Activated CD4-positive, alpha-beta T cell treated with anti-CD3 and anti-CD28 coated beads, Interleukin-2, Interleukin-6, amounts not matched to agents 100 ng/mL and 50 ng/mL, durations not matched to agents 16 hours and 8 hours (primary cell): ENCODE data around the gene MSRB1.
"Not testable (repeated sequence)": the region's sequence is repeated elsewhere in the genome, so short reads cannot be mapped to it uniquely, and the experiment has no call there.

Experiments
- DNase-seq: peaks from one replicate; pipeline ENCODE4 v3.0.0-alpha.2; 2020

MSRB1 gene

DNA sequence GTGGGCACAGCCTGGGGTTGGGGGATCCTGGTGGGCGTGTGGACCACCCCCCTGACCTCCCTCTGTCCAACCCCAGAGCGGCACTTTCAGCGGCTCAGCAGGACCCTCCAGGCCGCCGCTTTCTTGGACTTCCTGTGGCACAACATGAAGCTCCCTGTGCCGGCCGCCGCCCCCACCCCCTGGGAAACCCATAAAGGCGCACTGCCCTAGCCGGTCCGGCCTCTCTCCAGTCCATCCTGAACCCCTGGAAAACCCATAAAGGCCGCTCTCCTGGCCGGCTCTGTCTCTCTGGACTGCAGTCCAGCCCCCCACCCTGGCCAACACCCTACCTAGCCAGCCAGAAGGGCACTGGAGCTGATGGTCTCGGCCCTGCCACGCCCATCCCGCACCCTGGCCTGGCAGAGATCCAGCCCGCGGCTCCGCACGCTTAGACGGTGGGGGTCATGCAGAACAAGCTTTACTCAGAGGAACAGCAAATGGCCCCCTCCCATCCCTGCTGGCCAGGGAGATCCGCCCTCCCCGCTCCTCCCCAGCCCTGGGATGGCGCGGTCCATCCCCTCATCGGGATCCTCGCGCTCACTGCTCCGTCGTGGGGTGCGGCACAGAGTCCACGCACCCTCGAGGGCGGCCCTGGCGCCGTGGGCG is 35.6 kb upstream of the MSRB1 start:
- no peak for DNase-seq

DNA sequence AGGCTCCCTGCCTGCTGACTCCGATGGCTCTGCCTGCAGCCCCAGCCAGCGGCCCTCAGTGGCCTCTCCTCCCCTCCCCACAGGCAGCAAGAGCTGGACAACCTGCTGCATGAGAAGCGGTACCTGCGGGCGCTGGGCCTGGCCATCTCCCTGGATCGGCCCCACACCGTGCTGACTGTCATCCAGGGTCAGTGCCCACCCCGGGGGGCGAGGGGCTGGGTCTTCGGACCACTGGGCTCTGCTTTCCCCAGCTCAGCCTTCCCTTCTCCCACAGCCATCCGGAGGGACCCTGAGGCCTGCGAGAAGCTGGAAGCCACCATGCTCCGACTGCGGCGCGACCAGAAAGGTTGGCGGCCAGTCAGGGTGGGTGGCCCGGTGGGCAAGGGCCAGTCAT is 34.9 kb upstream of the MSRB1 start:
- DNase-seq: no peak

DNA sequence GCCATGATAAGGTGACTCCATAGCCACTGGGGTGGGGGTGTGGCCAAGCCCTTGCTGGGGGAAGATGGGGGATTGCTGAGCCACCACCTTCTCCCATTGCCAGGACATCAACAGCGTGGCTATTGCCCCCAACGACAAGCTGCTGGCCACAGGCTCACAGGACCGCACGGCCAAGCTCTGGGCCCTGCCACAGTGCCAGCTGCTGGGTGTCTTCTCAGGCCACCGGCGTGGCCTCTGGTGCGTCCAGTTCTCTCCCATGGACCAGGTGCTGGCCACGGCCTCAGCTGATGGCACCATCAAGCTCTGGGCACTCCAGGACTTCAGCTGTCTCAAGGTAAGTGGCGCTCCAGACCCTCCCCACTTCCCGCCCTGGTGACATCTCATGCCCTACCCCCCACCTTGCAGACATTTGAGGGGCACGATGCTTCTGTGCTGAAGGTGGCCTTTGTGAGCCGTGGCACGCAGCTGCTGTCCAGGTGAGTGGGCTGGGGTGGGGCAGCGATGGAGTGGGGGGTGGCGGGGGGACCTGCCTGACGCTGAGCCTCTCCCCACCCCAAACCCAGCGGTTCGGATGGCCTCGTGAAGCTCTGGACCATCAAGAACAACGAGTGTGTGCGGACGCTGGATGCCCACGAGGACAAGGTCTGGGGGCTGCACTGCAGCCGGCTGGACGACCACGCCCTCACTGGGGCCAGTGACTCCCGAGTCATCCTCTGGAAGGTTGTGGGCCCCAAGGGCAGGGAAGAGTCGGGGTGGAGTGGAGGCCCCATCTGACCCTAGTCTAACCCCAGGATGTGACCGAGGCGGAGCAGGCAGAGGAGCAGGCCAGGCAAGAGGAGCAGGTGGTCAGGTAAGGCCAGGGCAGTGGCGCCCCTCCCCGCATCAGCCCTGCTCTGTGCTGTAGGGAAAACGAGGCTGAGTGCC is 34.2 kb upstream of the MSRB1 start:
- DNase-seq: no peak

DNA sequence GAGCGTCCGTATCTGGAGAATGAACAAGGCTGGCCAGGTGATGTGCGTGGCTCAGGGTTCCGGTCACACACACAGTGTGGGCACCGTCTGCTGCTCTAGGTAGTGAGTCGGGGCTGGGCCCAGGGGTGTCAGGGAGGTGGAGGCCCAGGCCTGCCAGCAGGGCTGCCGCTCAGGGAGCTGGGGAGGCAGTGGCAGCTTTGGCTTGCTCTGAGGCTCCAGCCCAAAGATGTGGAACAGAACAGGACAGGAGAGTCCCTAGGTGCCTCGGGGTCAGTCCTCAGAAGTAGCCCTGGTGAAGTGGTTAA is 33.2 kb upstream of the MSRB1 start:
- DNase-seq: no peak

DNA sequence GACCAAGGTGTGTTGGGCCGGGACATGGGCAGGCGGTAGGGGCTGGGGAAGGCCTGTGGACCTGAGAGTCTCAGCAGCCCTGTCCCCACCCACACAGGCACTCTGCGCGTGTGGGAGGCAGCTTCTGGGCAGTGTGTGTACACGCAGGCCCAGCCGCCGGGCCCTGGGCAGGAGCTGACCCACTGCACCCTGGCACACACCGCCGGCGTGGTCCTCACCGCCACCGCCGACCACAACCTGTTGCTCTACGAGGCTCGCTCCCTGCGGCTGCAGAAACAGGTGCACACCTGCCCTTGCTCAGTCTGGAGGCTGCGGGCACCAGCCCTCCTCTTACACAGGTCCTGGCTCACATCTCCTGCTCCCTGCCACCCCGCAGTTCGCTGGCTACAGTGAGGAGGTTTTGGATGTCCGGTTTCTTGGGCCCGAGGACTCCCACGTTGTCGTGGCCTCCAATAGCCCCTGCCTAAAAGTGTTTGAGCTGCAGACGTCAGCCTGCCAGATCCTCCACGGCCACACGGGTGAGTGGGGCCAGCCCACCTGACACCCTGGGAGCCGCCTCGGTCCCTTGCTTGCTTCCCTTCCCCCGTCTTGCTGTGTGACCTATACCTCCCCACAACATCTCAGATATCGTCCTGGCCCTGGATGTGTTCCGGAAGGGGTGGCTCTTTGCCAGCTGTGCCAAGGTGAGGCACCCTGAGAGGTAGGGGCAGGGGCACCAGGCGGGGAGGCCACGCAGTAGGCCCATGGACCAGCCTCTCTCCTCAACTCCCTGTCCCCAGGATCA is 32.6 kb upstream of the MSRB1 start:
- no peak for DNase-seq

DNA sequence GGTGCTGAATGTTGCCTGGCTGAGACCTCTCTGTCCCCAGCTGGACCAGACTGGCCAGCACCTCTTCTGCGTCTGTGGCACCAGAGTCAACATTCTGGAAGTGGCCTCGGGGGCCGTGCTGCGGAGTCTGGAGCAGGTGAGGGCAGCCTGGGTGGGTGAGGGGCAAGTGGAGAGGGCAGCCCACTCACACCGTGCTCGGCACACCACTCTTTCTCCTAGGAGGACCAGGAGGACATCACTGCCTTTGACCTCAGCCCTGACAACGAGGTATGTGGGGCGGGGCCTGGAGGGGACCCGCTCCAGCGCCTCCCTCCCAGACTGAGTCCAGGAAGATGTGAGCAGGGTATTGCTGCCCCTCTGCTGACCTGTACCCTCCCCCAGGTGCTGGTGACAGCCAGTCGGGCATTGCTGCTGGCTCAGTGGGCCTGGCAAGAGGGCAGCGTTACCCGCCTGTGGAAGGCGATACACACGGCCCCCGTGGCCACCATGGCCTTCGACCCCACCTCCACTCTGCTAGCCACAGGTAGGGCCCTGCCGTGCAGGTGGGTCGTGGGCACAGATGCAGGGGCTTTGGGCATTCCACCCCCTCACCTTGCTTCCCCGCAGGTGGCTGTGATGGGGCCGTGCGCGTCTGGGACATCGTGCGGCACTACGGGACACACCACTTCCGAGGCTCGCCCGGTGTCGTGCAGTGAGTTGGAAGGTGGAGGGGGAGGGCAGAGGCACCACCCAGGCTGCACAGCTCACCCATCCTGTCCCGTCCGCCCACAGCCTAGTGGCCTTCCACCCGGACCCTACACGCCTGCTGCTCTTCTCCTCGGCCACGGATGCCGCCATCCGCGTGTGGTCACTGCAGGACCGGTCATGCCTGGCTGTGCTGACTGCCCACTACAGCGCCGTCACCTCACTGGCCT is 31.4 kb upstream of the MSRB1 start:
- DNase-seq: no peak

DNA sequence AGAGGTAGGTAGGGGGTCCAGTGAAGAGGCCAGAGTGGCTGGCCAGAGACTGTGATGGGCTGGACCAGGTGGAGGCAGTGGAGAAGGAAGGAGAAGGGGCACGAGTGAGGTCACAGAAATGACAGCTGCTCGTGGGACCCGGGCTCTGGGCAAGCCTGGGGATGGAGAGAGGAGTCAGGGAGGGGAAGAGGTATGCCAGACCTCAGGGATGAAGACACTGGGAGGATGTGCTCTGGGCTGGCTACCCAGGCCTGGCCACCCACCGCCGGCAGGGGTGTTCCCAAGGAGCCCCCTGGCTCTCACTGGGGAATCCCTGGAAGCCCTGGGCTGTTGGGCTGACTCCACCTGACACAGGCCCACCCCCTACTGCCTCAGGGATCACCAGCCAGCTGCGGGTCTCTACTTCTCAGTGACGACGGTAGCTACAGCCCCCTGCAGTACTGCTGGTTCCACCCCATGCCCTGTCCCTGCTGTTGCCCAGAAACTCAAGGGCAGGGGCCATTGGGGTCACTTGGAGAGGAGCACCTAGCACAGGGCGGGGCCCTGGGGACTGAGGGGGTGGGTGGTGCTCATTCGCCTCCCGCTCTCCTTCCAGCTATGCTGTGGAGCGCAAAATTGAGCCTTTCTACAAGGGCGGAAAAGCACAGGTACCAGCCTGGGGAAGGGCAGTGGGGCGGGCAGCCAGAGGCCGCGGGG is 30.6 kb upstream of the MSRB1 start:
- no peak for DNase-seq

DNA sequence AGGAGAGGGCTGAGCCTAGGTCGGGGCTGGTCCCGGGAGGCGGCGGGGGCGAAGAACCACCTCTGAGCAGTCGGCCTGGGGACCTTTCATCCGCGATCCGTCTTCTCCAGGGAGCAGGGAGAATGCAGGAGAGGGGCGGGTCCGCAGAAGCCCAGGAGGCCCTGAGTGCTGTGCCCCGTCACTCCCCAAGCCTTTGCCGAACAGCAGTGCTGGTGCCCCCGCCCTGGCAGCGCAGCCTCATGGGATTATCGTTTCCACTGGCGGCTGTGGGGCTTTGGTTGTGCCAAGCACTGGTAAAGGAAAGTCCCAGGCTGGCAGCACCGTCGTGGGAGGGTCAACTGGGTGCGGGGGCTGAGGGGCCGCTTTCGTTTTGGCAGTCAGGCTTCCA is 29.5 kb upstream of the MSRB1 start:
- DNase-seq: no peak

DNA sequence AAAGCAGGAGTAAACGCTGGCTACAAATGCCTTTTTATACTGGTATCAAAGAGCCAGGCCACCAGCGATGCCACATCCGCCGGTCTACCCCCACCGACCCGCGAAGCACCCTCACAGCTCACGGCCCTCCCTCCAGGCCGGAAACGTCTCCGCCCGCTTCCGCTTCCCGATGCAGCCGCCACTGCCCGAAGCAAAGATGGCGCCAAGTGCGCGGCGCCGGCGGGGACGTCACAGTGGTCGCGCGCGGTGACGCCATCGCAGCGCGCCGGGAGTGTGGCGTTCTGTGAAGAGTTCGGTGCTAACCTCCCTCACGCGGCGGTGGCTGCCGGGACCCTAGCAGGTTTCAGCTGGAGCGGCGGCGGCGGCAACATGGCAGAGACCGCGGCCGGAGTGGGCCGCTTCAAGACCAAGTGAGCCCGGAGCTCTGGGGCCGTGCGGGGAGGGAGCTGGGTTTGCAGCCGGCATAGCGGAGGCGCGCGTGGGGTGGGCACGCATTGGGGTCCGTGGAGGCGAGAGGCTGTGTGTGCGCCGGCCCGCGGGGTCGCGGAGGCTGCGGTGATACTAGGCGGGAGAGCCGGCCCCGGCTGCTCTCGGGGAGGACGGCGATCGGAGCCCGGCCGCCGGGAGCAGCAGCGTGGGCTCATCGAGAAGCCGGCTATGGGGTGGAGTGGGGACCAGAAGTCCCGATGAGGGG is 28.9 kb upstream of the MSRB1 start, which contains the start of gene TBL3:
Gene TBL3 (plus strand): TSS at position 258 of the 694 bp plus-strand sequence. CDS start 112 bp downstream, at position 370.
- peak; percentile 98 for DNase-seq

DNA sequence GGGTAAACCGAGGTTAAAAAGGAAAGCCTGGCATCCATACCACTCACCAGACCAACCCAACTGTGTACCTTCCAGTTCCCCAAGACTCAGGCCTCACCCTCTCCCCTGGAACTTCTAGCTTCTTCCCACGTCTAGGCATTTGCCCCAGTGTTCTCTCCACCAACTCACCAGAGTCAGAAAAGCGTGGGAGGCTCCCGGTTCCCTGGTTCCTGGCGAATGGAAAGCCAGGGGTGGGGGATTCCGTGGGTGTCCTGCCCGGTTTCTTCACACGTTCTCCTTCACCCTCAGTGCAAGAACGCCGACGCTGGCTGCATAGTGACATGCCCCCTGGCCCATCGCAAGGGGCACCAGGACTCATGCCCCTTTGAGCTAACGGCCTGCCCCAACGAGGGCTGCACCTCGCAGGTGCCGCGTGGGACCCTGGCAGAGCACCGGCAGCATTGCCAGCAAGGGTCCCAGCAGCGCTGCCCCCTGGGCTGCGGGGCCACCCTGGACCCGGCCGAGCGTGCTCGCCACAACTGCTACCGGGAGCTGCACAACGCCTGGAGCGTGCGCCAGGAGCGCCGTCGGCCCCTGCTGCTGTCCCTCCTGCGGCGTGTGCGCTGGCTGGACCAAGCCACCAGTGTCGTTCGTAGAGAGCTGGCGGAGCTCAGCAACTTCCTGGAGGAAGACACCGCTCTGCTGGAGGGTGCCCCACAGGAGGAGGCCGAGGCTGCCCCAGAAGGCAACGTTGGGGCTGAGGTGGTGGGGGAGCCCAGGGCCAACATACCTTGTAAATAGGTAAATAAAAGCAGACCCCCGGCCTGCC is 25.4 kb upstream of the MSRB1 start:
- no peak for DNase-seq

DNA sequence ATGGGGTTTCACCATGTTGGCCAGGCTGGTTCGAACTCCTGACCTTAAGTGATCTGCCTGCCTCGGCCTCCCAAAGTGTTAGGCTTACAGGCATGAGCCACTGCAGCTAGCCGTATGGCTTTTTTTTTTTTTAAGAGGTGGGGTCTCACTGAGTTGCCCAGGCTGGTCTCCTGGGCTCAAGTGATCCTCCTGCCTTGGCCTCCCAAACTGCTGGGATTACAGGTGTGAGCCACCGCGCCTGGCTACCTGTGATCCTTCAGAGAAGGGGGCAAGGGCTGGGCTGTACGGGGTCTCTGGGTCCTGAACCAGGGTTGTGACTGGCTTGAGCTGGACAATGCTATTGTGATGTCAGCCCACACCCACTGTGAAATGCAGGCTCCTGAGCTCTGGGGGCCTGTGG is 23.5 kb upstream of the MSRB1 start, which contains the start of gene RNF151:
Gene RNF151 (plus strand): TSS at position 397 of the 400 bp plus-strand sequence. CDS start 26 bp downstream, outside the sequence.
- no peak for DNase-seq

DNA sequence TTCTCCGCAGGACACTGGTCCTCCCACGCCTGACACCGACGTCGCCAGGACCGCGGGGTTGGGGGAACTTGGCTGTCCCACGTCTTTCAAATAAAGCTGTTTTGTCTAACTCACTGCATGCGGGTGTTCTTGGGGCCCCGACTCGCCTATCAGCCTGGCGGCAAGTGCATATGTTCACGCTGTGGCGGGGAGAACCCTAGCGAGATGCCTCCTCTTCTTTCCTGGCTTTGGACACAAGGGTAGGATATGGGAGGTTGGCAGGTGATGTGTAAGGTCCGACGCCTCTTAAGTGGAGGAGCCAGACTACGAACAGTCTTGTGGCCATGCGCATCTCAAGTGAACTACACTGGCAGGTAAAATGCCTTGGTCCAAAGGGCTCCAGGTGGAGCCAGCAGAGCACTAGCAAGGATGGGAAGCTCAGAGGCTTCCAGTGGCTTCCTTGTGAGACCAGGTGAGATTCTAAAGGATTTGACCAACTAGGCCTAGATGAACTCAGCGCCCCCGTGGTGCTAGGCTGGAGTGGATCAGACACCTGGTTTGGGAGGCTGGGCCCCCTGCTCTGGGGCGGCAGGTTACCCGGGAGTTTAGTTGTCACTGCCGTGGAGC is 22.5 kb upstream of the MSRB1 start:
- no peak for DNase-seq

DNA sequence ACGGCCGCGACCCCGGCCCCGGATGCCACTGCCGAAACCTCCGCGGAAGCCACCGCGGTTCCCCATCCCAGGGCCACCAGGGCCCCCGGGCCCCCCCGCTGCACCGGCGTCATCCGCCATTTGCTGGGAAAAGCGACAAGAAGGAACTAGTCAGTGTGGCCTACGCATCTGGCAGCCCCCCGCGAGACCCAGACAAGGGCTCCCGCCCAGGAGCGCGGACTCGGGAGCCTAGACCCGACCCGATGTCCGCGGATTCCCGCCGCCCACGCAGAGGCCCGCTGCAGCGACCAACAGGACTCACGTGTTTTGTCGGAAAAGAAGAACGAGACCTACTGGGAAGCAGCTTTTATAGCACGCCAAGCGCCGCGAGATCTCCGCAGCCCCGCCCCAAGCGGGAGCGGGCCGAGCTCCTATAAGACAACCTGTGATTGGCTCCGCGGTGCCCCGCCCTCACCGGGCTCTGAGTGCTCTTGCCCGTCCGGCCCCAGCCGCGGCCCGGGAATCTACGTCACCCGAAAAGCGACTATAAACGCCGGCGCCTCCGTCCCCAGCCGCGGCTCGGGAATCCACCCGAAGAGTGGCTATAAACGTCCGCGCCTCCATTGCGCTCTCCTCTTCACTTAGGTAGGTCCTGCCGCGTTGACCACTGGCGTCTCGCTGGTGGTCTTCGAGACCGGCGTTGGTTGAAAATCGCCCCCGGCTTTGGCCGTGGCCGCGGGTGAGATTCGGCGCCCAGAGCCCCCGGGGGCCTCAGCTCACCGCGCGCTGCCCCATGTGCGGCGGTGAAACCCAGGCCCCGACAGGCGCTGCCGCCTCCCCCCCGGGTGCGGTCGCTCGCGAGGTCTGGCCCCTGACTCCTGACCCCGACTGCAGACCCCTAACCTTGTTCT is 21.8 kb upstream of the MSRB1 start, which contains the start of gene RPS2:
Gene RPS2 (minus strand): TSS at position 321 of the 890 bp plus-strand sequence. CDS start 201 bp downstream, at position 120.
- peak; percentile 99 for DNase-seq

DNA sequence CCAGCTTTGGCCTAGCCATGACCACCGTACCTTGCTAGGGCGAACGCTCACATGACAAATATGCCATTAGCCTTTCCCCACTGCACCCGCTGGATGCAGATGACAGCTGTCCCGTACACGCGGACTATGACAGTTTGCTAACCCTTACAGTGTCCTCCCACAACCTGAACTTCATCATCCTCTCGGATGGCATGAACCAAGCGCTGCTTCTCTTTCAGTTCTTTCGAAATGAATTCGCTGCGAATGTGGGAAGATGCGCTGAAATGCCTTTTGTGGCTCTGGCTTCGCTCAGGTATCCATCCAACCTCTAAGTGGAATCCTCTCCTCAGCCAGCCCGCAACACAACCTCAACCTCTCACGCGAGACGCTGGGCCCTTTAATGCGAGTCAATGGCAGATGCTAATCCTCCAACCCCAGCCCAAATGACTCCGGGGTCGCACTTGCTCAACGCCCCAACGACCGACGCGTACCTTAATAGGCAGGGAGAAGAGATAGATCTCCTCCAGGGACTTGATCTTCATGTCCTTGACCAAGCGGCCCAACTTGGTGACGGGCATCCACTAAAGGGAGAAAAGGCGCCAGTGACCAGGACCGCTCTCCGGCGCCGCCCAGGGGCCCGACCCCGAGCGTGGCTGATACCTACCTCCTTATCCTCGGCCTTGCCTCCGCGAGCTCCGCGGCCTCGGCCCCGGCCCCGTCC is 21.0 kb upstream of the MSRB1 start:
- DNase-seq: peak; percentile 59

DNA sequence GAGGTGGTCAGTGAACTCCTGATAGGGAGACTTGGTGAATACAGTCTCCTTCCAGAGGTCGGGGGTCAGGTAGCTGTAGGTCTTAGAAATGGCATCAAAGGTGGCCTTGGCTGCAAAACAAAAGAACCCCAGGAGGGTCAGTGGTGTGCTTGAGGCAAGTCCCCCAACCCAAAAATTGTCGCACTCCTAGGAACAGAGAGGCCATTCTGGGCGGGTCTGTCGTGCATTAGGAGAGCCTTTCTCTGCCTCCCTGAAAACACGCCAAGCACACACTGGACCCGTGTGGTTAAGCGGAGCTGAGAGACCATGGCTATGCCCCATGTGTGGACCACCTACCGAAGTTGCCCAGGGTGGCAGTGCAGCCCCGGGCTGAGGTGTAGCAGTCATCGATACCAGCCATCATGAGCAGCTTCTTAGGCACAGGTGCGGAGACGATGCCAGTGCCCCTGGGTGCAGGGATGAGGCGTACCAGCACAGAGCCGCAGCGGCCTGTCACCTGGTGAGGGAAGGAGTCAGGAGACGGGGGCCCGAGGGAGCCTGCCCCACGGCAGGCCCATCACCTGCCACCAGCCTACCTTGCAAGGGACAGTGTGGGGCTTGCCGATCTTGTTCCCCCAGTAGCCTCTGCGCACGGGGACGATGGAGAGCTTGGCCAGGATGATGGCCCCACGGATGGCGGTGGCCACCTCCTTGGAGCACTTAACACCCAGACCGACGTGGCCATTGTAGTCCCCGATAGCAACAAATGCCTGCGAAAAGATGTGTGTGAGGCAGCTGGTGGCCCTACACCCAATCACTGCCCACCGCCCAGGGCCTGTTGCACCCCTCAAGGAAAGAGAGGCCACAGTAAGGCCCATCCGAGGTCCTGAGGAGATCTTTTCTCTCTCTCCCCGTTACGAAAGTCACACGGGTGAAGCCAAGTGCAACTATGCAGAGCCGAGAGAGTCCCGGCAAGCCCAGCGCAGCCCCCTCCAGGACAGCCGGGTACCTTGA is 19.5 kb upstream of the MSRB1 start:
- DNase-seq: not testable (repeated sequence)

DNA sequence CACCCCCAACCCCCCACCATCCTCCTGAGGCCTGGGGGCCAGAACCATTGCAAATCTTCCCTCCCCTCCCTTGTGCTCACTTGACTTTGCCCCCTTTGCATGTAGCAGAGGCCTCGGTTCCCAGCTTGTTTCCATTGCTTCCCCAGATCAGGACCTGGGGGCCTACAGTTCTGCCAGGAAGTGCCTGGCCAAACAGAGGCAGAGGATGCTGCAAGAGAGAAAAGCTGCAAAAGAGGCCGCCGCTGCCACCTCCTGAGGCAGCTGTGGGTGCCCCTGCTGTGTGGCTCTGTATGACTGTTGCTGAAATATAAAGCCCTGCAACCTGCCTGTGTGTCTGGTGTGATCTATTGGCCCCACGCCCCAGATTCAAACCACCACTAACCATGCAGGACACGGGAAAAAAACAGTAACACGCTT is 18.7 kb upstream of the MSRB1 start:
- peak; percentile 65 for DNase-seq
